ENCODE data around the gene RBFOX2. TPM values are rescaled to one million over a fixed set of nuclear protein-coding genes. Genes with fewer than 3 reads are reported as not detected.

Gene RBFOX2
- total and polyA plus RNA-seq, 2 of the 13 experiments (the other 11 are each of a cell fraction or from before 2014, with no cell fraction given): 37.3 to 40.4 TPM

- TF ChIP-seq NCOA5 (CRISPR knock-in tag; IDR thresholded peaks at IDR 0.05) (no peak), ZNF276 (CRISPR knock-in tag; IDR thresholded peaks at IDR 0.05; ENCODE audit: low read depth) (no peak), TRIM24 (CRISPR knock-in tag; IDR thresholded peaks at IDR 0.05) (no peak), JUN (CRISPR knock-in tag; IDR thresholded peaks at IDR 0.05) (no peak), ATF7 (IDR thresholded peaks at IDR 0.05) (no peak), ATF7 (CRISPR knock-in tag; IDR thresholded peaks at IDR 0.05) (no peak), HOXA3 (CRISPR knock-in tag; IDR thresholded peaks at IDR 0.05) (no peak)
These were observed 207.0 kb downstream of the RBFOX2 start (continued) for GRCh38 chr22:35821654-35822053.

DNA sequence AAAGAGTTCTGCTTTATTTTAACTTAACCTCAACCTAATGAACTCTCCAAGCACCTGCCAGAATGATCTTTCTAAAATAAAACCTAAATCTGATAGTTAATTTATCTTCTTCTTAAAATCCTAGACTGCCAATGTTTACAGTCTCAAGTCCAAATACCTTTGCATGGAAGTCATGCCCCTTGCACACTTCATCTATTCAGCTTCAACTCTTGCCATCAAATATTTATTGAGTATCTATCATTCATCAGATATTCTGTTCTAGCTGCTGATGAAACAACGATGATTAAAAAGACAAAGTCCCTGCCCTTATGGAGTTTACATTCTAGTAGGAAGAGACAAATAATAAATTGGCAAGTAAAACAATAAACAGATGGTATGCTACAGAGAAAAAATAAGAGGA is 209.2 kb downstream of the RBFOX2 start:
- no TSS peak for BruUV-seq (replicated peaks)
- H3K4me2 ChIP-seq (ENCODE audit: low read depth, low read length): no peak overlapping the region; the same call in 1 of the 2 replicates
- ATAC-seq (no peak), FAIRE-seq (no peak), DNase-seq (ENCODE audit: low spot score) (peak; percentile 54)
- peak overlapping the region; percentile 34 for H3K27ac ChIP-seq (ENCODE audit: extremely low read length, insufficient read depth, low read length)
- no peaks in the 10 kb centered on the region for H3K9me3 ChIP-seq (ENCODE audit: low read length)
- H3K4me3 ChIP-seq (replicated peaks in 1 of 3; ENCODE audit: insufficient read depth in 1 of 3, low read depth in 2 of 3, low read length in 3 of 3): no peak overlapping the region
- H3K9ac ChIP-seq (ENCODE audit: insufficient read depth, low read depth, low read length): no peak overlapping the region
- no peaks in the 10 kb centered on the region for H4K20me1 ChIP-seq (ENCODE audit: insufficient read depth, low read length)
- H3K4me1 ChIP-seq (ENCODE audit: insufficient read depth, low read length): peaks cover 74% of the 10 kb centered on the region
- no peaks in the 10 kb centered on the region for H3K27me3 ChIP-seq (ENCODE audit: control insufficient read depth in 1 of 2, insufficient read depth in 2 of 2, low read length in 2 of 2)
- in situ Hi-C loops (cut with HindIII; ENCODE audit: extremely low pct_ligation_motif_present, low pct_unique_long_range_greater_than_20kb): no loop called here
- H2AFZ ChIP-seq (ENCODE audit: low read length): no peak overlapping the region
- no peaks in the 10 kb centered on the region for H3K36me3 ChIP-seq (replicated peaks in 1 of 2; ENCODE audit: control insufficient read depth in 1 of 2, insufficient read depth in 2 of 2, low read length in 2 of 2)
- 4% methylated on average over 1 of the region's 1 CpG for WGBS (ENCODE audit: low lambda C conversion rate)
- ChIA-PET POLR2A (interaction anchor here (1.4 kb wide), 1 partner anchor 16 kb away, joined by 5 read pairs; no protein-coding TSS in a partner anchor), CTCF (ENCODE audit: low intra/inter-chr PET ratio, low total read pairs) (no interaction called here)
- H3K79me2 ChIP-seq (ENCODE audit: insufficient read depth, low read length): peaks cover 15% of the 10 kb centered on the region
- intact Hi-C loops (cut with micrococcal nuclease; ENCODE audit: unreplicated experiment): no loop called here
- TF ChIP-seq, protein P1, sequence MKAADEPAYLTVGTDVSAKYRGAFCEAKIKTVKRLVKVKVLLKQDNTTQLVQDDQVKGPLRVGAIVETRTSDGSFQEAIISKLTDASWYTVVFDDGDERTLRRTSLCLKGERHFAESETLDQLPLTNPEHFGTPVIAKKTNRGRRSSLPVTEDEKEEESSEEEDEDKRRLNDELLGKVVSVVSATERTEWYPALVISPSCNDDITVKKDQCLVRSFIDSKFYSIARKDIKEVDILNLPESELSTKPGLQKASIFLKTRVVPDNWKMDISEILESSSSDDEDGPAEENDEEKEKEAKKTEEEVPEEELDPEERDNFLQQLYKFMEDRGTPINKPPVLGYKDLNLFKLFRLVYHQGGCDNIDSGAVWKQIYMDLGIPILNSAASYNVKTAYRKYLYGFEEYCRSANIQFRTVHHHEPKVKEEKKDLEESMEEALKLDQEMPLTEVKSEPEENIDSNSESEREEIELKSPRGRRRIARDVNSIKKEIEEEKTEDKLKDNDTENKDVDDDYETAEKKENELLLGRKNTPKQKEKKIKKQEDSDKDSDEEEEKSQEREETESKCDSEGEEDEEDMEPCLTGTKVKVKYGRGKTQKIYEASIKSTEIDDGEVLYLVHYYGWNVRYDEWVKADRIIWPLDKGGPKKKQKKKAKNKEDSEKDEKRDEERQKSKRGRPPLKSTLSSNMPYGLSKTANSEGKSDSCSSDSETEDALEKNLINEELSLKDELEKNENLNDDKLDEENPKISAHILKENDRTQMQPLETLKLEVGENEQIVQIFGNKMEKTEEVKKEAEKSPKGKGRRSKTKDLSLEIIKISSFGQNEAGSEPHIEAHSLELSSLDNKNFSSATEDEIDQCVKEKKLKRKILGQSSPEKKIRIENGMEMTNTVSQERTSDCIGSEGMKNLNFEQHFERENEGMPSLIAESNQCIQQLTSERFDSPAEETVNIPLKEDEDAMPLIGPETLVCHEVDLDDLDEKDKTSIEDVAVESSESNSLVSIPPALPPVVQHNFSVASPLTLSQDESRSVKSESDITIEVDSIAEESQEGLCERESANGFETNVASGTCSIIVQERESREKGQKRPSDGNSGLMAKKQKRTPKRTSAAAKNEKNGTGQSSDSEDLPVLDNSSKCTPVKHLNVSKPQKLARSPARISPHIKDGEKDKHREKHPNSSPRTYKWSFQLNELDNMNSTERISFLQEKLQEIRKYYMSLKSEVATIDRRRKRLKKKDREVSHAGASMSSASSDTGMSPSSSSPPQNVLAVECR (CRISPR knock-in tag; IDR thresholded peaks at IDR 0.05; ENCODE audit: borderline replicate concordance): no peak
- no peak for TF ChIP-seq GFI1 (CRISPR knock-in tag; IDR thresholded peaks at IDR 0.05; ENCODE audit: borderline replicate concordance)
- TF ChIP-seq TBP (CRISPR knock-in tag; IDR thresholded peaks at IDR 0.05): no peak
- TF ChIP-seq ZNF367 (CRISPR knock-in tag; IDR thresholded peaks at IDR 0.05; ENCODE audit: borderline replicate concordance): no peak
- TF ChIP-seq, protein P2, sequence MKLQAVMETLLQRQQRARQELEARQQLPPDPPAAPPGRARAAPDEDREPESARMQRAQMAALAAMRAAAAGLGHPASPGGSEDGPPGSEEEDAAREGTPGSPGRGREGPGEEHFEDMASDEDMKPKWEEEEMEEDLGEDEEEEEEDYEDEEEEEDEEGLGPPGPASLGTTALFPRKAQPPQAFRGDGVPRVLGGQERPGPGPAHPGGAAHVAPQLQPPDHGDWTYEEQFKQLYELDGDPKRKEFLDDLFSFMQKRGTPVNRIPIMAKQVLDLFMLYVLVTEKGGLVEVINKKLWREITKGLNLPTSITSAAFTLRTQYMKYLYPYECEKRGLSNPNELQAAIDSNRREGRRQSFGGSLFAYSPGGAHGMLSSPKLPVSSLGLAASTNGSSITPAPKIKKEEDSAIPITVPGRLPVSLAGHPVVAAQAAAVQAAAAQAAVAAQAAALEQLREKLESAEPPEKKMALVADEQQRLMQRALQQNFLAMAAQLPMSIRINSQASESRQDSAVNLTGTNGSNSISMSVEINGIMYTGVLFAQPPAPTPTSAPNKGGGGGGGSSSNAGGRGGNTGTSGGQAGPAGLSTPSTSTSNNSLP (IDR thresholded peaks at IDR 0.05; ENCODE audit: low read depth, low read length): peak; percentile 78
- TF ChIP-seq MIER2 (CRISPR knock-in tag; IDR thresholded peaks at IDR 0.05): no peak
- TF ChIP-seq ZNF546 (CRISPR knock-in tag; conservative IDR thresholded peaks at IDR 0.05): no peak
- TF ChIP-seq PLRG1 (conservative IDR thresholded peaks at IDR 0.05): no peak
- TF ChIP-seq GATAD2A (CRISPR knock-in tag; IDR thresholded peaks at IDR 0.05): peak; percentile 82
- no peak for TF ChIP-seq CREB3 (CRISPR knock-in tag; IDR thresholded peaks at IDR 0.05)
